Glomerular endothelial cell (primary cell): ENCODE measurements around the gene WDR37. TPM values are rescaled to one million over a fixed set of nuclear protein-coding genes. Genes with fewer than 3 reads are reported as not detected.
"Not testable (repeated sequence)": the region's sequence is repeated elsewhere in the genome, so short reads cannot be mapped to it uniquely, and the experiment has no call there.

Source experiments
- DNase-seq: peaks from one replicate; pipeline ENCODE4 v3.0.0-alpha.2; 2011; ENCODE audit warnings: low read depth, low spot score; ENCODE audit errors: extremely low read depth
- total RNA-seq: library from RNA; depleted of rRNA; stranded (reverse); fragments of >200 nt; gene quantifications from 2 replicates; pipeline ENCODE4 v1.2.3, GENCODE V29; 2015

Gene WDR37
- total RNA-seq, 1 donor from 2014 or later = 18.6 TPM

DNA sequence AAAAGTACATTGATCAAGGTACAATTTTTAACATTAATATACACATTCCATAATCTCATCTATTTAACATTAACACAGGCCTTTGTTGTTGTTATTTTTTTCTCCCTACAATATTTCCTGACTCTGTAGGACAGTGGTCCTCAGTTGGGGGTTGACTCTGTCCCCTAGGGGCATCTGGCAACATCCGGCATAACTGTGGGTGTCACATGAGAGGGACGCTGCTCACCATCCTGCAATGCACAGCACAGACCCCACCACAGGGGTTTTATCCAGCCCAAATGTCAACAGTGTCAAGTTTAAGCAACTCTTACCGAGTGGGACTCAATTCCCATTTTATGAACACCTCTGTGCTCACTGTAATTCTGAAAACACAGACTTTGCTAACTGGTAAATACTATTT is 16.1 kb upstream of the WDR37 start:
- no peak for DNase-seq

DNA sequence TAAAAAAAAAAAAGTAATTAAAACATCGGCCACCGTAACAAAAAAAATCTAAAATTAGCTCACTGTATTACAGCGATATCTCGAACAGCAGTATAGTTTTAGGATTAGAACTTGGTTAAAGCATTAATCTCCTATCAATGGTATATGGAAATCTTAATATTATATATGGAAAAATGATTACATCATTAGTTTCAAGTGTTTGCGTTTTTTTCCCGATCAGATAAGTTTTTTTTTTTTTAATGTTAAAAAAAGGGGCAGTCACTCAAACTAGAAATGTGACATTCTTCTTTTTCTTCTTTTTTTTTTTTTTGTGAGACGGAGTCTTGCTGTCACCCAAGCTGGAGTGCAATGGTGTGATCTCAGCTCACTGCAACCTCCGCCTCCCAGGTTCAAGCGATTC is 14.7 kb upstream of the WDR37 start:
- no peak for DNase-seq

DNA sequence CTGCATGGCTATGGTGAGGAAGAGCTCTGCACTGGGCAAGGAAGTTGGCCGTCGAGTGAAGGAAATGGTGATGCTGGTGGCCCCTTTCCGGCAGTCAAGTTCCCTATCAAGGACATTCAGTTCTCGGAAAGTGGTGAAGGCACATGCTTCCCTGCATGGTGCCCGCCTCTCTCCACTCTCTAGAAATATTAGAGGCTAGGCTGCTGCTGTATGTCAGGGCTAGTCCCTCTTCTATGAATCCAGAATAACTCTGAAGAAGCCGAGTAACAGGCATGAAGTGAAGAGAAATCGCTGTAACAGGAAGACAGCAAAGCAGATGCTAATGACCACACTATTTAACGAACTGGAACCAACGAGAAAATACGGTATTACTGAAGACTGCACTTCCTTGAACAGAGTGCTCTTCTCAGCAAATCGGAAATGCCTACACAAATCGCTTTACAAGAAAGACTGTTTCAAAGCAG is 12.6 kb upstream of the WDR37 start:
- DNase-seq = no peak

GRCh38 chr10:1044146-1044545 is 12.0 kb upstream of the WDR37 start:
- DNase-seq = no peak

- no peak for DNase-seq
Measured at GRCh38 chr10:1044964-1045363, 11.2 kb upstream of the WDR37 start.

GRCh38 chr10:1045415-1045814 is 10.8 kb upstream of the WDR37 start:
- no peak for DNase-seq

GRCh38 chr10:1047937-1048336 is 8.2 kb upstream of the WDR37 start:
- no peak for DNase-seq

DNA sequence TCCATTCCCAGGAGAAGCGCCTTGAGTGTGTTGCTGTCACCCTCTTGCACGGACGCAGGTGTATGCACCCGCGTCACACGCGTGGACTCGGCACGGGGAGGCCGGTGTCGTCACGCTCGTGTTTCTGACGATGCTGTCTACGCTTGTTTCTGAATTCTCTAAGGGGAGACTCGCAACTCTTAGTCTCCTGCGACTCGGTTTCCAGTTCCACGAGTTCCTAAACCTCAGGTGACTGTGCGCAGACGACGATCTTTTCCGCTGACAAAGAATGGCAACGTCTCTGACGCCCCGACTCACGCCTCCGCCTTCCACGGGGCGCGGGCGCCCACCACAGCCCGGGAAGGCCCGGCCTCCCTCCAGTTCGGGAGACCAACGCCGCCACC is 7.8 kb upstream of the WDR37 start:
- no peak for DNase-seq

GRCh38 chr10:1048732-1049424 is 7.3 kb upstream of the WDR37 start, which contains the start of gene IDI1:
Gene IDI1 (minus strand): TSS chr10:1049119. CDS start chr10:1049003, 116 bp downstream.
- DNase-seq = peak; percentile 73

GRCh38 chr10:1049425-1049958 is 6.7 kb upstream of the WDR37 start:
- DNase-seq = no peak

- DNase-seq = no peak
Measured at GRCh38 chr10:1050145-1050544, 6.0 kb upstream of the WDR37 start.

GRCh38 chr10:1050554-1050953 is 5.6 kb upstream of the WDR37 start:
- no peak for DNase-seq

DNA sequence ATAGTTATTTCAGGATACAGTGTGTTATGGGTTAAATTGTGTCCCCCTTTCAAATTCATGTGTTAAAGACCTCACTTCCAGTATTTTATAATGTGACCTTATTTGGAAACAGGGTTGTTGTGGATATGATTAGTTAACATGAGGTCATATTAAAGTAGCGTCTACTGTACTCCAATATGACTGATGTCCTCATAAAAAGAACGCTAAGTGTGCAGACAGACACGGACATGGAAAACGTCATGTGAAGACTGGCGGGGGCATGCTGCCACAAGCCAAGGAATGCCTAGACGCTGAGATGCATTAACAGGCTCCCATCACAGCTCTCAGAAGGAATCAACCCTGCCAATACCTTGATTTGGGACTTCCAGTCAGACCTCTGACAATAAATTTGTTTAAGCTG is 1.5 kb upstream of the WDR37 start:
- DNase-seq = no peak

DNA sequence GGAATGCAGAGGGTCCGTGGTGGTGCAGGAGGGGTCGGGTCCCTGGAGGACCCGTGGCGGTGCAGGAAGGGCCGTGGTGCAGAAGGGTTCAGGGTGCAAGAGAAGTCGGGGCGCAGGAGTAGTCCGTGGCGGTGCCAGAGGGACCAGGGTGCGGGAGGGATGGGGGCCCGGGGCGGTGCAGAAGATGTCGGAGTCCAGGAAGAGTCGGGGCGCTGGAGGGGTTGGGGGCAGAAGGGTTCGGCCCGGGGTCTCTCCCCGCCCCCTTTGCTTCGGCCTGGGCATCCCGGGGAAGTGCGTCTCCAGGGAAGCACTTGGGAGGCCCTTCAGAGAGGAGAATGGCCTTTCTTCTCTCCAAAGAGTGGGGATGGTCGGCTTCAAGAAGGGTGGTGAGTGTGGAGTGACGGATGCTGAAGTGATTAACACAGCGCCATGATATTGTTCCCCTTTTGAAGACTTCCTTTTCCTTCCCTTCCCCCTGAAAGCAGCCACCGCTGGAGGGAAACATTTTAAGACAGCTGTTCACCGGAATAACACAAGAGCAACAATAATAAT is 997 bp downstream of the WDR37 start:
- no peak for DNase-seq

- no peak for DNase-seq
Measured at GRCh38 chr10:1058017-1058416, 1.8 kb downstream of the WDR37 start.

DNA sequence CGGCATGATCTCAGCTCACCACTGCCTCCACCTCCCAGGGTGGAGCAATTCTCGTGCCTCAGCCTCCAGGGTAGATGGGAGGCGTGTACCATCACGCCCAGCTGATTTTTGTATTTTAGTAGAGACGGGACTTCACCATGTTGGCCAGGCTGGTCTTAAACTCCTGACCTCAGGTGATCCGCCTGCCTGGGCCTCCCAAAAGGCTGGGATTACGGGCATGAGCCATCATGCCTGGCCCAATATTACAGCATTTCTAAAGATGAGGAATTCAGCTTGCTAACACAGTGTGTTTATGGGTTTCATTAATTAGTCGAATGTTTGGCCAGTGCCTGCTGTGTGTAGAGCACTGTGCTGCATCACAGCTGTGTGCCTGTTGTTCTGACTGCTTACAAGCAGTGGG is 3.7 kb downstream of the WDR37 start:
- DNase-seq = no peak

DNA sequence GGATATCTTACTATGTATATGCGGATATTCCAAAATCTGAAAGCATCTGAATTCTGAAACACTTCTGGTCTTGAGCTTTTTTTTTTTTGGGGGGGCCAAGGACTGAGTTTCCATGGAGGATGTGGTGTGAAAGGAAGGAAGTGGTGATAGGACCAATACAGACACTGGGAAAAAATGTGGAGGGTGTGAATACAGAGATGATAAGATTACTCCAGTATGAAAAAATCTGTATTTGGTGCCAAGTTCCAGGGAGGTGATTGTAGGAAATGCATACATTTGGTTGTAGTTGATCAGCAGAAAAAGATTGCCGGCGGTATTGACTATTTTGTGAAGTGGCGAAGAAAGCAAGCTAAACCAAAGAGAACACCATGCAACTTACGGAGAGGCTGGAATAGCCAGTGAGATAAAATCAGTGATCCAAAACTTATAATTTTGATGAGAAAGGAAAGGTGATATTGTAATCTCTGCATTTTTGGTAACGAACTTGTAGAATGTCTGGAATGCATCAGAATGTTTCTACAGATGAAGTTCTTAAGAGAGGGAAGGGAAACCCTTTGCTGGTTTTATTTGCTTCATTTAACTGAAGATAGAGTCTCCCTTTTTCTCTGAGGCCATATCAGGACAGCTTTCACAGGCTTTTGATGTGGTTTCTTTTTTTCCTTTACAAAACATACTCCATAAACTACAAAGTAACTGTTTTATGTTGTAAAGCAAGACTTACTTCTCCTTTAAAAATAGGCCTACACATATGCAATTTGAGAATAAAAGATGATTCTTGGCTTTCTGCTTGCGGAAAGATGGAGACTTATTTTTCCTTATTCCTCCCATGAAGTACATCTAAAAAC is 6.0 kb downstream of the WDR37 start:
- DNase-seq = no peak

- no peak for DNase-seq
Measured at GRCh38 chr10:1063232-1063865, 7.2 kb downstream of the WDR37 start.

DNA sequence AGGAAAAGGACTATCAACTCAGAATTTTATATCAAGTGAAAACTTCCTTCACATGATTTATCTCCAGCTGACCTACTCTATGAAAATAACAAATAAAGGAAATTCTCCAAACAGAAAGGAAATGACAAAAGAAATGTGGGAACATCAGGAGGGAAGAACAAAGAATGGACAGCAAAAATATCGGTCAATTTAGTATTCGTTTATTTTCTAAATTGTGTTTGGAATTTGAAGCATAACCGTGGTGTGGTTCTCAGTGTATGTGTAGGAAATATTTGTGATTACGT is 8.7 kb downstream of the WDR37 start:
- DNase-seq = no peak

DNA sequence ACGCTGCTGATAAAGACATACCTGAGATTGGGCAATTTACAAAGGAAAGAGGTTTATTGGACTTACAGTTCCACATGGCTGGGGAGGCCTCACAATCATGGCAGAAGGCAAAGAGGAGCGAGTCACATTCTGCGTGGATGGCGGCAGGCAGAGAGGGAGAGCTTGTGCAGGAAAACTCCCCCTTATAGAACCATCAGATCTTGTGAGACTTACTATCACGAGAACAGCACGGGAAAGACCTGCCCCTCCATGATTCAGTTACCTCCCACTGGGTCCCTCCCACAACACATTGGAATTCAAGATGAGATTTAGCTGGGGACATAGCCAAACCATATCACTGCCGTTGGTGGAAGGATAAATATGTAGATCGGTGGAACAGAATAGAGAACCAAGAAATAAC is 10.5 kb downstream of the WDR37 start:
- DNase-seq = not testable (repeated sequence)
